GM12878 (cell line): Measurements from ENCODE around the gene FAM174A. TPM values are rescaled to one million over a fixed set of nuclear protein-coding genes. Genes with fewer than 3 reads are reported as not detected.
A peak's percentile ranks its signal among the peaks of the same experiment; 100 is the strongest.

Source experiments
- ATAC-seq: fragments of 200-7000 bp; cut with Tn5 transposase; 3 replicates; pipeline ENCODE4 v1.9.1; 2020; ENCODE audit warnings: mild to moderate bottlenecking, moderate library complexity
- BruUV-seq: library from RNA; stranded (reverse); fragments of 400-500 nt; replicated peaks from 2 replicates; lab custom pipeline; 2021; lab: Mats Ljungman, UMichigan
- CTCF ChIA-PET: fragments of 300-600 bp; sonication (Branson Sonifier 250); formaldehyde crosslinking; extraction: SDS; loops from one replicate; lab custom pipeline; 2021; ENCODE audit warnings: inconsistent platforms; lab: Yijun Ruan, JAX
- POLR2A ChIA-PET: fragments of 350-600 bp; formaldehyde crosslinking; extraction: SDS; loops from one replicate; lab custom pipeline; 2021; ENCODE audit warnings: inconsistent platforms; lab: Charles Lee
- RAD21 ChIA-PET: fragments of 300-600 bp; sonication (Branson Sonifier 250); formaldehyde crosslinking; loops from one replicate; lab custom pipeline; 2023; ENCODE audit warnings: antibody characterized with exemption; ENCODE audit not compliant: unreplicated experiment; lab: Charles Lee
- SMC1A ChIA-PET: fragments of 300-600 bp; sonication (Branson Sonifier 250); formaldehyde crosslinking; loops from one replicate; lab custom pipeline; 2023; ENCODE audit not compliant: unreplicated experiment, uncharacterized antibody; lab: Charles Lee
- DNase-seq: peaks from one replicate; pipeline ENCODE4 v3.0.0-alpha.2; 2011; ENCODE audit warnings: low read depth, low spot score
- FAIRE-seq: peaks from 3 replicates; lab custom pipeline; 2011; peaks lifted over from hg19 to GRCh38; lab: Jason Lieb, UNC
- H2AFZ ChIP-seq: 2 replicates; pipeline ENCODE4 v1.6.0; 2011; ENCODE audit warnings: low read depth, low read length, control low read depth; ENCODE audit not compliant: control insufficient read depth
- H3K27ac ChIP-seq: 2 replicates; pipeline ENCODE4 v1.5.1; 2011; ENCODE audit warnings: control low read depth; ENCODE audit not compliant: control insufficient read depth, insufficient read depth
- H3K27me3 ChIP-seq, 2 experiments: replicated peaks in 1 of 2; 2 replicates each; pipeline versions ENCODE4 v1.6.0 to v1.6.1; 2011; ENCODE audit warnings: low read length in 1 of 2; ENCODE audit not compliant: control insufficient read depth in 2 of 2, insufficient read depth in 2 of 2
- H3K36me3 ChIP-seq, 2 experiments: 2 replicates each; pipeline ENCODE4 v1.5.1; 2011; ENCODE audit warnings: low read length in 1 of 2; ENCODE audit not compliant: control insufficient read depth in 2 of 2, insufficient read depth in 2 of 2
- H3K4me1 ChIP-seq: 2 replicates; pipeline ENCODE4 v1.6.1; 2011; ENCODE audit warnings: mild to moderate bottlenecking, low read length, moderate library complexity, mixed read lengths; ENCODE audit not compliant: control insufficient read depth, insufficient read depth
- H3K4me2 ChIP-seq: 2 replicates; pipeline ENCODE4 v1.6.0; 2011; ENCODE audit warnings: control low read depth; ENCODE audit not compliant: control insufficient read depth, insufficient read depth
- H3K4me3 ChIP-seq: fragments of 200-600 bp; sonication (generic); 2 replicates; pipeline ENCODE4 v1.5.1; 2016
- H3K79me2 ChIP-seq: 2 replicates; pipeline ENCODE4 v1.6.0; 2011; ENCODE audit warnings: low read length; ENCODE audit not compliant: control insufficient read depth, insufficient read depth
- H3K9ac ChIP-seq: 2 replicates; pipeline ENCODE4 v1.8.0; 2011; ENCODE audit warnings: low read length, control low read depth, mixed read lengths; ENCODE audit not compliant: control insufficient read depth, insufficient read depth
- H3K9me3 ChIP-seq: replicated peaks from 3 replicates; pipeline ENCODE4 v1.5.1; 2011; ENCODE audit warnings: mild to moderate bottlenecking, low read length; ENCODE audit not compliant: control insufficient read depth, insufficient read depth
- H4K20me1 ChIP-seq: 2 replicates; pipeline ENCODE4 v1.6.0; 2011; ENCODE audit not compliant: control insufficient read depth, insufficient read depth
- ATF7 ChIP-seq: fragments of 450-650 bp; IDR thresholded peaks from 2 replicates; pipeline ENCODE4 v1.6.1; 2016; ENCODE audit warnings: low read depth, mild to moderate bottlenecking
- CBX3 ChIP-seq: fragments of 200-600 bp; sonication (generic); IDR thresholded peaks from 2 replicates; pipeline ENCODE4 v1.6.1; 2016; ENCODE audit warnings: low read depth, borderline replicate concordance
- DPF2 ChIP-seq: fragments of 450-650 bp; IDR thresholded peaks from 2 replicates; pipeline ENCODE4 v1.6.1; 2017; ENCODE audit warnings: mild to moderate bottlenecking
- ESRRA ChIP-seq: IDR thresholded peaks from 2 replicates; pipeline ENCODE4 v1.6.1; 2012; ENCODE audit warnings: mild to moderate bottlenecking, low read length, improper control_type of control experiment
- EZH2 ChIP-seq: IDR thresholded peaks from 2 replicates; pipeline ENCODE4 v1.6.1; 2012; ENCODE audit warnings: low read depth, mild to moderate bottlenecking, control low read depth, inconsistent platforms, low read length, borderline replicate concordance; ENCODE audit not compliant: control insufficient read depth
- FOXK2 ChIP-seq: fragments of 450-650 bp; IDR thresholded peaks from 2 replicates; pipeline ENCODE4 v1.6.1; 2017; ENCODE audit warnings: mild to moderate bottlenecking, moderate library complexity
- IKZF1 ChIP-seq: fragments of 450-650 bp; conservative IDR thresholded peaks from 2 replicates; pipeline ENCODE4 v1.6.1; 2017; ENCODE audit warnings: antibody characterized with exemption, mild to moderate bottlenecking
- IKZF2 ChIP-seq, 2 experiments: fragments of 450-650 bp; IDR thresholded peaks; 2 replicates each; pipeline ENCODE4 v1.6.1; 2017; ENCODE audit warnings: mild to moderate bottlenecking in 2 of 2, moderate library complexity in 2 of 2
- KDM1A ChIP-seq: fragments of 200-600 bp; sonication (generic); IDR thresholded peaks from 2 replicates; pipeline ENCODE4 v1.6.1; 2016; ENCODE audit warnings: borderline replicate concordance
- MTA2 ChIP-seq: fragments of 450-650 bp; IDR thresholded peaks from 2 replicates; pipeline ENCODE4 v1.6.1; 2016; ENCODE audit warnings: low read depth, mild to moderate bottlenecking, moderate library complexity
- NFIC ChIP-seq: IDR thresholded peaks from 2 replicates; pipeline ENCODE4 v1.6.1; 2012; ENCODE audit warnings: low read depth, mild to moderate bottlenecking, inconsistent platforms, low read length, moderate library complexity
- NR2F1 ChIP-seq: fragments of 450-650 bp; conservative IDR thresholded peaks from 2 replicates; pipeline ENCODE4 v1.6.1; 2017; ENCODE audit warnings: mild to moderate bottlenecking
- PML ChIP-seq: IDR thresholded peaks from 2 replicates; pipeline ENCODE4 v1.6.1; 2012; ENCODE audit warnings: low read length, inconsistent platforms
- POU2F2 ChIP-seq: IDR thresholded peaks from 3 replicates; pipeline ENCODE4 v1.6.1; 2011; ENCODE audit warnings: low read depth, mild to moderate bottlenecking, low read length, borderline replicate concordance
- SPI1 ChIP-seq: IDR thresholded peaks from 2 replicates; pipeline ENCODE4 v1.6.1; 2011; ENCODE audit warnings: low read depth, mild to moderate bottlenecking, low read length, moderate library complexity, borderline replicate concordance; ENCODE audit not compliant: insufficient read depth
- SREBF2 ChIP-seq: IDR thresholded peaks from 2 replicates; pipeline ENCODE4 v1.6.1; 2012; ENCODE audit warnings: mild to moderate bottlenecking, low read length
- TARDBP ChIP-seq: IDR thresholded peaks from 2 replicates; pipeline ENCODE4 v1.6.1; 2016; ENCODE audit warnings: borderline replicate concordance
- TCF12 ChIP-seq: IDR thresholded peaks from 2 replicates; pipeline ENCODE4 v1.6.1; 2011; ENCODE audit warnings: low read depth, mild to moderate bottlenecking, low read length
- WRNIP1 ChIP-seq: IDR thresholded peaks from 2 replicates; pipeline ENCODE4 v1.6.1; 2011; ENCODE audit warnings: low read depth, low read length, improper control_type of control experiment, borderline replicate concordance
- ZBTB4 ChIP-seq: fragments of 450-650 bp; formaldehyde crosslinking; IDR thresholded peaks from 2 replicates; pipeline ENCODE4 v1.4.0; 2022; ENCODE audit warnings: mild to moderate bottlenecking, moderate library complexity
- ZNF384 ChIP-seq: IDR thresholded peaks from 2 replicates; pipeline ENCODE4 v1.6.1; 2012; ENCODE audit warnings: low read depth, mild to moderate bottlenecking, low read length, improper control_type of control experiment, borderline replicate concordance
- ZZZ3 ChIP-seq: IDR thresholded peaks from 2 replicates; pipeline ENCODE4 v1.6.1; 2011; ENCODE audit warnings: low read depth; ENCODE audit not compliant: control insufficient read depth, insufficient read length
- WGBS: methylation state at CpG from one replicate; pipeline ENCODE4 v1.1.6; 2016; ENCODE audit warnings: low lambda C conversion rate; ENCODE audit not compliant: insufficient replicate concordance, insufficient coverage; ENCODE audit errors: missing lambda C conversion rate; 5-methylcytosine and 5-hydroxymethylcytosine counted together
- in situ Hi-C: fragments of 300-500 bp; cut with MboI; formaldehyde crosslinking; loops from 9 replicates; pipeline ENCODE4 v1.14.3; 2018; ENCODE audit warnings: mixed read lengths
- intact Hi-C: fragments of 100-400 bp; cut with micrococcal nuclease; formaldehyde crosslinking; loops from one replicate; pipeline ENCODE4 v1.14.2; 2022; ENCODE audit not compliant: unreplicated experiment
- polyA plus RNA-seq, 11 experiments: library from polyadenylated mRNA; depleted of rRNA in 4 of 11; unstranded in 6 of 11; stranded (reverse) in 5 of 11; fragments of >200 nt; fragmentation: Nextera tagmentation in 4 of 11; fragmentation: Illumina TruSeq in 1 of 11; extraction: Ambion mirVana in 4 of 11; extraction: Trizol in 1 of 11; gene quantifications; 1 replicate in 1 of 11; 2 replicates in 10 of 11; pipeline versions ENCODE4 v1.2.1 to v1.2.3, GENCODE V29; 2011 to 2016; ENCODE audit warnings: inconsistent platforms in 2 of 11, missing spikeins in 2 of 11, low read depth in 1 of 11
- total RNA-seq, 4 experiments: library from RNA; depleted of rRNA in 3 of 4; stranded (reverse); fragments of >200 nt in 3 of 4; fragmentation: Illumina TruSeq in 1 of 4; extraction: Trizol in 1 of 4; gene quantifications; 2 replicates each; pipeline versions ENCODE4 v1.2.1 to v1.2.3, GENCODE V29; 2013 to 2021

Gene FAM174A
- total and polyA plus RNA-seq, 10 of the 15 experiments (the other 5 are each of a cell fraction or from before 2014, with no cell fraction given) = 1.4 to 12.1 (median 6.0) TPM

- Histone ChIP-seq H3K4me3 (no peak overlapping the region), H3K4me2 (no peak overlapping the region; the same call in 1 of the 2 replicates), H3K27ac (peak overlapping the region; percentile 8; the same call in 1 of the 2 replicates), H3K27me3 (no peaks in the 10 kb centered on the region), H3K4me1 (peaks cover 9% of the 10 kb centered on the region; the same call in 1 of the 2 replicates), H3K9me3 (peaks cover 2% of the 10 kb centered on the region; the same call in 1 of the 3 replicates), H3K79me2 (no peaks in the 10 kb centered on the region), H3K9ac (no peak overlapping the region), H3K36me3 (no peaks in the 10 kb centered on the region; a peak in 1 of 4 replicates), H4K20me1 (no peaks in the 10 kb centered on the region), H2AFZ (no peak overlapping the region)
- peak; percentile 60 for DNase-seq
- no TSS peak for BruUV-seq
- no peak for FAIRE-seq
- SMC1A ChIA-PET = interaction anchor here (0.9 to 1.3 kb wide), 6 partner anchors 11 to 322 kb away, joined by 3 to 7 read pairs (median 4); no protein-coding TSS in a partner anchor
- WGBS = 0% methylated on average over 1 of the region's 1 CpG
- CTCF ChIA-PET = interaction anchor here (0.9 to 1.3 kb wide), 2 partner anchors 148 to 244 kb away, joined by 3 read pairs; no protein-coding TSS in a partner anchor
- intact Hi-C loops (no loop called here), in situ Hi-C loops (no loop called here)
- peak; percentile 98 for ATAC-seq
- POLR2A ChIA-PET = interaction anchor here (1.1 to 1.3 kb wide), 2 partner anchors 10 to 146 kb away, joined by 4 read pairs; no protein-coding TSS in a partner anchor
- RAD21 ChIA-PET = interaction anchor here (1.1 kb wide), 1 partner anchor 8 kb away, joined by 4 read pairs; no protein-coding TSS in a partner anchor
- TF ChIP-seq ESRRA (no peak), NFIC (0 out of 2 replicates have a peak, but pooled peaks have one; percentile 47), TARDBP (no peak), ZBTB4 (no peak), IKZF1 (peak; percentile 44; the same call in 1 of the 2 replicates), SPI1 (peak; percentile 70; the same call in 1 of the 2 replicates), CBX3 (no peak), EZH2 (no peak), NR2F1 (0 out of 2 replicates have a peak, but pooled peaks have one; percentile 21), SREBF2 (no peak), TCF12 (peak; percentile 72; the same call in 1 of the 2 replicates), ZZZ3 (no peak), PML (no peak), FOXK2 (no peak), WRNIP1 (no peak), DPF2 (0 out of 2 replicates have a peak, but pooled peaks have one; percentile 41), KDM1A (no peak), POU2F2 (peak; percentile 79; the same call in 1 of the 3 replicates), ATF7 (peak; percentile 66; the same call in 1 of the 2 replicates), MTA2 (peak; percentile 96), ZNF384 (no peak), IKZF2 (IDR thresholded peaks at IDR 0.05) (peak; percentile 61 to 65; a peak in 2 of 4 replicates)
Measured at GRCh38 chr5:100584069-100584468, 48.9 kb downstream of the FAM174A start.
